IPS DF 6.9 (cell line): ENCODE data around the gene DTHD1.

Source experiments
- DNase-seq: peaks from one replicate; pipeline ENCODE4 v3.0.0-alpha.2; 2013; ENCODE audit warnings: low read depth, low spot score
- H3K27ac ChIP-seq: one replicate; pipeline ENCODE4 v1.5.1; 2013; ENCODE audit warnings: low read length, control low read depth
- H3K27me3 ChIP-seq: 2 replicates; pipeline ENCODE4 v1.6.1; 2013; ENCODE audit warnings: mild to moderate bottlenecking, low read length; ENCODE audit not compliant: control insufficient read depth, insufficient read depth
- H3K36me3 ChIP-seq: 2 replicates; pipeline ENCODE4 v1.6.1; 2013; ENCODE audit warnings: low read length; ENCODE audit not compliant: control insufficient read depth, insufficient read depth
- H3K4me1 ChIP-seq: 2 replicates; pipeline ENCODE4 v1.6.1; 2013; ENCODE audit warnings: low read length; ENCODE audit not compliant: control insufficient read depth, insufficient read depth
- H3K4me3 ChIP-seq: 2 replicates; pipeline ENCODE4 v1.5.1; 2013; ENCODE audit warnings: mild to moderate bottlenecking, low read length
- H3K9me3 ChIP-seq: 2 replicates; pipeline ENCODE4 v1.6.1; 2013; ENCODE audit warnings: low read length, inconsistent platforms; ENCODE audit not compliant: control insufficient read depth, insufficient read depth
- WGBS: extraction: QIAGEN DNeasy Blood & Tissue Kit; methylation state at CpG from one replicate; pipeline ENCODE4 v1.1.7; 2013; ENCODE audit warnings: mixed read lengths, missing lambda C conversion rate; ENCODE audit not compliant: insufficient read length, insufficient coverage; 5-methylcytosine and 5-hydroxymethylcytosine counted together

DTHD1 gene

DNA sequence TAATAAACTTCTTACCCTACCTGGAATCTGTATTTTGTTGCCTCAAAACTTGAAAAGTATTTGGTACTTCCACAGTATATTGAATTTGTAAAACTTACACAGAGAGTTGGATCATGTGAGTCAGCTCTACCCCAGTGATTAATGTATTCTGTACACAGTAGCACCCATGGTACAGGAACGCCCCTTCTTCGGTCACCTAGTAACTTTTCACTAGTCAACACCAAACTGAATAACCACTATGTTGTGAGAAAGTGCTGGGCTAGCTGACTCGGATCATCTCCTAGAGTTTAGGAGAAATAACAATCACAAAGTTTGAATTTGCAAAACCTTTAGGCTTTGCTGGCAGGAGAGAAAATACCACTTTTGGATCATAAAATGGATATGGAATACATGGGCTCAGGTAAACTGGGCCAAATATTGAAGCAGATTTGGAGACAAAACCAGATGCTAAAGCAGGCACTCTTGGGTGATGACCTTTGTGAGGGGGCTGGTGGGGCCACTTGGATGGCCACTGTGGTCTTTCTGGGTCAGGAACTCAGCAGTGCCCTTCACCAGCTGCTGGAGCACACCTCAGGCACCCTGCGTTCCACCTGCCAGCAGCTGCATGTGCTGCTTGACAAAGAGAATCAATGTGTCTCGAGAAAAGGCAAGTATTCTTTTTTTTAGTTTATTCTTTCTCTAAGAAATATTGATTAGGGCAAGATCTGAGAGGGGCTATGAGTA, at the start of gene DTHD1:
Gene DTHD1, plus strand, starts transcription at position 233 of the 723 bp plus-strand sequence. Its CDS starts 143 bp downstream, at position 376.
- H3K9me3 ChIP-seq: no peaks in the 10 kb centered on the region
- no peaks in the 10 kb centered on the region for H3K36me3 ChIP-seq
- no peak within 1 kb of the TSS for H3K4me3 ChIP-seq
- no CpG with 5 or more reads among the region's 5 CpGs for WGBS
- no peak for DNase-seq
- H3K4me1 ChIP-seq: no peaks in the 10 kb centered on the region
- H3K27ac ChIP-seq: no peak within 1 kb of the TSS
- no peaks in the 10 kb centered on the region for H3K27me3 ChIP-seq

DNA sequence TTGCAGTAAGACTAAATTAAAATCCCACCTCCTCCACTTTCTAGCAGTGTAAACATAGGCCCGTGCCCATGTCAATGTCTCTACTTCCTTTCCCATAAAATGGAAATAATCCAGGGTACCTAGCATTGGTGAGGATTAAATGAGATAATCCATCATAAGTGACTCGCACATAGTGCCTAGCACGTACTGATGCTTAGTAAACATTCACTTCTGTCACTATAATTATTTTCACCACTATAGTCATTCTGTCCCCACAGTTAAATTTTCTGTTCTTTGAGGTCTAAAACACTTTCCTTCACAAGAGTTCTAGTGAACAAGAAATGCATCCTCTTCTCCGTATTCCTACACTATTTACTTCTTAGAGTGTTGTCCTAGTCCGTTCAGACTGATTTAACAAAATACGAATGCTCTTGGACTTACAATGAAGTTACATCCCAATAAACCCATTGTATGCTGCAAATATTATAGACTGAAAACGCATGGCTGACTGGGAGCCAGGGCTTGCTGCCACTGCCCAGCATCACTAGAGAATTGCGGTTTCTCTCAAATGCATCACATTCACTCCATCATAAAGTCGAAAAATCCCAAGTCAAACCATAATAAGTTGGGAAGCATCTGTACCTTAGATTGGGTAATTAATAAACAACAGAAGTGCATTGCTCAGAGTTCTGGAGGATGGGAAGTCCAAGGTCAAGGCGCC, 47.7 kb upstream of the DTHD1 start:
- H3K36me3 ChIP-seq: no peaks in the 10 kb centered on the region

GRCh38 chr4:36235306-36235705, 46.1 kb upstream of the DTHD1 start:
- no CpG with 5 or more reads among the region's 3 CpGs for WGBS
- Histone ChIP-seq H3K36me3 (no peaks in the 10 kb centered on the region), H3K27me3 (no peaks in the 10 kb centered on the region), H3K9me3 (no peaks in the 10 kb centered on the region), H3K27ac (no peak overlapping the region), H3K4me3 (no peak overlapping the region), H3K4me1 (no peaks in the 10 kb centered on the region)
- DNase-seq: no peak

More for the DNA sequence above, 47.7 kb upstream of the DTHD1 start:
- no peak overlapping the region for H3K4me3 ChIP-seq
- H3K27ac ChIP-seq: no peak overlapping the region
- no CpG with 5 or more reads among the region's 10 CpGs for whole genome bisulfite sequencing
- DNase-seq: no peak
- no peaks in the 10 kb centered on the region for H3K4me1 ChIP-seq
- H3K27me3 ChIP-seq: no peaks in the 10 kb centered on the region
- H3K9me3 ChIP-seq: no peaks in the 10 kb centered on the region

DNA sequence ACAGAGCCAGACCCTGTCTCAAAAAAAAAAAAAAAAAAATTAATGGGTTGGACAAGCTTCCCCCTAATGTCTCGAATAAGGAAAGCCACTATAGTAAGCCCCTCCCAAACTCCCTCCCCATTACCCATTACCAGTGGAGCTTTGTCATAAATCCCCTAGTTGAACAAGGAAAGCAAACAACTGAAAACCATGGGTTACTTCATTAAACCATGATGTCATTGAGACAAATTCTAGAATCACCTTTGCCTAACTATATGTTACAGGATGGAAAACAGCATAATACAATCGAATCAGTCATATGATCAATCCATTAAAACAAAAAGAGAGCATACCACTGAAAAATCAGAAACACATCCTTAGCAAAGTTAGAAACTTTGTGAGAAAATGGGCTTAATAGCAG, 45.3 kb upstream of the DTHD1 start:
- H3K4me1 ChIP-seq: no peaks in the 10 kb centered on the region
- no peak for DNase-seq
- WGBS: no CpG with 5 or more reads among the region's 2 CpGs
- H3K9me3 ChIP-seq: no peaks in the 10 kb centered on the region
- H3K36me3 ChIP-seq: no peaks in the 10 kb centered on the region
- H3K4me3 ChIP-seq: no peak overlapping the region
- H3K27ac ChIP-seq: no peak overlapping the region
- H3K27me3 ChIP-seq: no peaks in the 10 kb centered on the region

GRCh38 chr4:36237366-36238313, 43.8 kb upstream of the DTHD1 start:
- H3K36me3 ChIP-seq: no peaks in the 10 kb centered on the region
- WGBS: no CpG with 5 or more reads among the region's 4 CpGs
- no peak overlapping the region for H3K4me3 ChIP-seq
- H3K27ac ChIP-seq: no peak overlapping the region
- H3K27me3 ChIP-seq: no peaks in the 10 kb centered on the region
- no peaks in the 10 kb centered on the region for H3K9me3 ChIP-seq
- no peaks in the 10 kb centered on the region for H3K4me1 ChIP-seq
- no peak for DNase-seq

- no peak for DNase-seq
- no peaks in the 10 kb centered on the region; the same call in 1 of the 2 replicates for H3K4me1 ChIP-seq
- H3K36me3 ChIP-seq: no peaks in the 10 kb centered on the region
- H3K27me3 ChIP-seq: peaks cover 2% of the 10 kb centered on the region; the same call in 1 of the 2 replicates
- no peak overlapping the region for H3K4me3 ChIP-seq
- H3K9me3 ChIP-seq: no peaks in the 10 kb centered on the region
- no CpG with 5 or more reads among the region's 2 CpGs for WGBS
- no peak overlapping the region for H3K27ac ChIP-seq
These were observed 39.6 kb upstream of the DTHD1 start for GRCh38 chr4:36241771-36242170.

GRCh38 chr4:36242629-36243354, 38.6 kb upstream of the DTHD1 start:
- H3K4me3 ChIP-seq: no peak overlapping the region
- H3K36me3 ChIP-seq: no peaks in the 10 kb centered on the region
- H3K9me3 ChIP-seq: no peaks in the 10 kb centered on the region
- peaks cover 2% of the 10 kb centered on the region; the same call in 1 of the 2 replicates for H3K27me3 ChIP-seq
- WGBS: no CpG with 5 or more reads among the region's 7 CpGs
- no peaks in the 10 kb centered on the region; the same call in 1 of the 2 replicates for H3K4me1 ChIP-seq
- no peak overlapping the region for H3K27ac ChIP-seq
- no peak for DNase-seq

GRCh38 chr4:36243355-36244256, 37.8 kb upstream of the DTHD1 start:
- Histone ChIP-seq H3K4me1 (no peaks in the 10 kb centered on the region; the same call in 1 of the 2 replicates), H3K36me3 (no peaks in the 10 kb centered on the region), H3K27me3 (peaks cover 2% of the 10 kb centered on the region; the same call in 1 of the 2 replicates), H3K27ac (no peak overlapping the region), H3K9me3 (no peaks in the 10 kb centered on the region), H3K4me3 (peak overlapping the region; percentile 58)
- WGBS: no CpG with 5 or more reads among the region's 38 CpGs
- no peak for DNase-seq
